IPS-20b (cell line): ENCODE data around the gene PDCD1.

Source experiments
- H3K27ac ChIP-seq: one replicate; pipeline ENCODE4 v1.5.1; 2013; ENCODE audit warnings: low read length
- H3K27me3 ChIP-seq: 2 replicates; pipeline ENCODE4 v1.6.1; 2013; ENCODE audit warnings: mild to moderate bottlenecking, low read length, inconsistent platforms; ENCODE audit not compliant: insufficient read depth
- H3K36me3 ChIP-seq: 2 replicates; pipeline ENCODE4 v1.6.1; 2013; ENCODE audit warnings: low read depth, mild to moderate bottlenecking, inconsistent platforms, low read length, moderate library complexity; ENCODE audit not compliant: insufficient read depth
- H3K4me1 ChIP-seq: 2 replicates; pipeline ENCODE4 v1.6.1; 2013; ENCODE audit warnings: mild to moderate bottlenecking, control low read depth, inconsistent platforms, low read length, moderate library complexity; ENCODE audit not compliant: insufficient read depth
- H3K4me3 ChIP-seq: 2 replicates; pipeline ENCODE4 v1.5.1; 2013; ENCODE audit warnings: mild to moderate bottlenecking, low read length, inconsistent platforms
- H3K9ac ChIP-seq: 2 replicates; pipeline ENCODE4 v1.6.1; 2013; ENCODE audit warnings: low read depth, mild to moderate bottlenecking, inconsistent platforms, low read length, moderate library complexity
- H3K9me3 ChIP-seq: 2 replicates; pipeline ENCODE4 v1.6.1; 2013; ENCODE audit warnings: mild to moderate bottlenecking, low read depth, low read length, inconsistent platforms; ENCODE audit not compliant: insufficient read depth

Gene PDCD1

DNA sequence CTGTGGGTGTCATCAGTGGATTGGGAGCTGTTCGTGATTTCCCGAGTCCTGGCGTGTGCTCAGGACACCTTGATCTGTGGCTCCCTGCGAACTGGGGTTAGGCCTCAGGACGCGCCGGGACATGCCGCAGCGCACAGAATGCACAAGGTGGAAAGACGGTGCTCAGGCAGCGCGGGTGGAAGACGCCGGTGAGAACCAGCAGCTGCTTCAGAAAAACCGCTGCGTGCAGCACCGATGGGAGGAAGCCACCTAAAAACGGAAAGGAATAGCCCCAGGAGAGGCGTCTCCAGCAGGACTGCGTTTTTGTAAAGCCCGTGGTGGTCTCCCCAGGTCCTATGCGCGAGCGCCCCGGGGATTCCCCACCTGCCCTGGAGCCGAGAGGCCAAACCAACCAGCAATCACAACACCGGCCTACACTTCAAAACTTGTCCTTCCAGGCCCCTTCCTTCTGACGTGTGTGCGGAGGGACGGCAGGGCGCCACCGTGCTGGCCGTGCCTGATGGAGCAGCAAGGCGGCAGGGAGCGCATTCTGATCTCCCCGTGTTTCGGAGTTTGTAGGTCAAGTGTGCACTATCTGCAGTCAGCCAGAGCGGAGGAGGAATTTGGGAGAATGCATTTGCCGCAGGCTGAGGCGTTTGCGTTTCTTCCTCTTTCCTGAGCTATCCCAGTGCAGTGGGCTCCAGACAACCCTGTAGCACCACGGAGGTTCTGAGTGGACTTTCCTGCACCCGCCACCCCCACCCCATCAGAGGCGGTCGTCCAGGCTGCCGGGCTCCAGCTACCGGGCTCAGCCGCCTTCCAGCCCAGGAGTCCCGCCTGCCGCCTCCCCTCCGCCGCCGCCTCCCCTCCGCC is 43.0 kb upstream of the PDCD1 start:
- Histone ChIP-seq H3K4me1 (no peaks in the 10 kb centered on the region), H3K36me3 (no peaks in the 10 kb centered on the region), H3K27me3 (no peaks in the 10 kb centered on the region), H3K27ac (no peak overlapping the region), H3K9ac (no peak overlapping the region), H3K4me3 (no peak overlapping the region), H3K9me3 (no peaks in the 10 kb centered on the region)

DNA sequence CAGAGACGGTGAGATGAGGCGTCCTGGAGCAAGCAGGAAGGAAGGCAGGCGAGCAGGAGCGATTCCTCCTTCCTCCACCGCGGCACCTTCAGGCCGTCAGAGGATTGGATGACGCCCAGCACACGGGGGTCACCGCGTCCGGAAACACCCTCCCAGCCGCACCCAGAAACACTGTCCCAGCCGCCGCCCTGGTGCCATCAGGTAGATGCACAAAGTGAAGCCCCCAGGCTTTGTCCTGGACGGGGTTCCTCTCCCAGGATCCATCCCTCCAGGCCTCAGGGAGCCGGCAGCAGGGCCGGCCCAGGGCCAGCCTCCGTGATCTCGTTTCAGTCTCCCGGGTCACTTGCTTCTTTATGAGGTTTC is 42.3 kb upstream of the PDCD1 start:
- Histone ChIP-seq H3K36me3 (no peaks in the 10 kb centered on the region), H3K4me3 (no peak overlapping the region), H3K9ac (no peak overlapping the region), H3K27me3 (no peaks in the 10 kb centered on the region), H3K4me1 (no peaks in the 10 kb centered on the region), H3K27ac (no peak overlapping the region), H3K9me3 (no peaks in the 10 kb centered on the region)

DNA sequence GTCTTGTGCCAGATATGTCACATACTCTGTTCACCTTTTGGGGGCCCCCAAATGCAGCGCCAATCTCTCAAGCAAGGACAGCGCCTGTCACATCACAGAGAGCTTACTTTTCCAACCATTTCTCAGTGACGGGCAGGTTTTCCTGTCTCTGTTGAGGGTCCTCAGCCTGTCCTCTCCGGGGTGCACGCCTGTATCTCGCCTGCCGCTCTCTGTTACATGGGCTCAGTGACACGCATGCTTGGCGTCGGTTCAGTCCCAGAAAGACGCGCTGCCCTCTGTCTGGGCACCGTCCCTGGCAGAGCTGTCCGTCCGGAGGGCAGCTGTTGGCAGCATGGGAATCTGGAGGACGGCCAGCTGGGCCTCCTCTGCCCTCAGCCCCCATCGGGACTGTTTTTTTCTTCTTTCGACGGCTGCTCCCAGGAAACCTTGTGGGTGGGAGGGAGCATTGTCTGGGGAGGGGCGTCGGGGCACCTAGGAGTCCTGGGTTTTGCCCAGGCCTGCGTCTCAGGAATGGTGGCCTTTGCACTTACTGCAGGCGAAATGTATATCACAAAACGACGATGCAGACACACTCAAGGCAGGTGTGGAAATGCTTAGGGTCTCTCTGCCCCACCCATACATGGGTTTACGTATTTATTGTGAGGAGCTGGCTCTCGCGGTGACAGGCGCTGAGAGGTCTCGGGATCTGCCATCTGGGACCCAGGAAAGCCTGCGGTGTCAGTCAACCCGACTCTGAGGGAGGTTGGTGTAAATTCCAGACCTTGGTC is 41.7 kb upstream of the PDCD1 start:
- Histone ChIP-seq H3K4me1 (no peaks in the 10 kb centered on the region), H3K4me3 (no peak overlapping the region), H3K27ac (no peak overlapping the region), H3K9me3 (no peaks in the 10 kb centered on the region), H3K27me3 (no peaks in the 10 kb centered on the region), H3K36me3 (no peaks in the 10 kb centered on the region), H3K9ac (no peak overlapping the region)

DNA sequence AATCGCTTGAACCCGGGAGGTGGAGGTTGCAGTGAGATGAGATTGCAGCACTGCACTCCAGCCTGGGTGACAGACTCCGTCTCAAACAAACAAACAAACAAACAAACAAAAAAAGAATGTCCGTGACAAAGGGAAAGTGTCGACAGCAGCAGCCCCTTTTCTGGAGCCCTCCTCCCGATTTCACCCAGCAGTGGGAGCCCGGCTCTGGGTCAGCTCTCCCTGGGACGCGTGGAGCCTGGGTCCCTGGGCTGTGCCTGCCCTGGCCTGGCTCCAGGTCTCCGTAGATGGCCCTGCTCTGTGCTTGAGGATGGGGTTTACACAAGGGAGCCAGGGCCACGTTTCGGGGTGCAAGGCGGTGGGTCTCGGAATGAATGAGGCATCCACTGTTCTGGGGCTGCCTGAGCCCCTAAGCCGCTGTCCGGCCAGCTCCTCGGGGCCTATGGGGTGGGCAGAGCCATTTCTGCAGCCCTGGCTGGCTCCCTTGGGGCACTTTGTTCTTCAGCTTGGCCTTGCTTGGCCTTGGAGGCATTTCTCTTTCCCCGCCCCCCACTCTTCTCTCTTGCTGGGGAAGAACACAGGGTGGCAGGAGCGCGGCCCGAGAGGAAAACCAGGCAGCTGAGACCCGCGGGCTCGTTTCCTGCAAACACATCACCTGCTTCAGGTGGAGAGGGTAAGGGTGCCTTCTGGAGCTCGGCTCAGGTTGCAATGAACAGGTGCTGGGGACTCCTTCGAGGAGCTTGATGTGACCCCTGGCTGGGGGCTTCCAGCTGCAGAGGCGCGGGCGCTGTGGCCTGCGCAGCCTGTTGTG is 40.0 kb upstream of the PDCD1 start:
- H3K9ac ChIP-seq: no peak overlapping the region
- H3K9me3 ChIP-seq: no peaks in the 10 kb centered on the region
- no peak overlapping the region for H3K4me3 ChIP-seq
- H3K27me3 ChIP-seq: no peaks in the 10 kb centered on the region
- no peaks in the 10 kb centered on the region for H3K36me3 ChIP-seq
- no peaks in the 10 kb centered on the region for H3K4me1 ChIP-seq
- no peak overlapping the region for H3K27ac ChIP-seq

DNA sequence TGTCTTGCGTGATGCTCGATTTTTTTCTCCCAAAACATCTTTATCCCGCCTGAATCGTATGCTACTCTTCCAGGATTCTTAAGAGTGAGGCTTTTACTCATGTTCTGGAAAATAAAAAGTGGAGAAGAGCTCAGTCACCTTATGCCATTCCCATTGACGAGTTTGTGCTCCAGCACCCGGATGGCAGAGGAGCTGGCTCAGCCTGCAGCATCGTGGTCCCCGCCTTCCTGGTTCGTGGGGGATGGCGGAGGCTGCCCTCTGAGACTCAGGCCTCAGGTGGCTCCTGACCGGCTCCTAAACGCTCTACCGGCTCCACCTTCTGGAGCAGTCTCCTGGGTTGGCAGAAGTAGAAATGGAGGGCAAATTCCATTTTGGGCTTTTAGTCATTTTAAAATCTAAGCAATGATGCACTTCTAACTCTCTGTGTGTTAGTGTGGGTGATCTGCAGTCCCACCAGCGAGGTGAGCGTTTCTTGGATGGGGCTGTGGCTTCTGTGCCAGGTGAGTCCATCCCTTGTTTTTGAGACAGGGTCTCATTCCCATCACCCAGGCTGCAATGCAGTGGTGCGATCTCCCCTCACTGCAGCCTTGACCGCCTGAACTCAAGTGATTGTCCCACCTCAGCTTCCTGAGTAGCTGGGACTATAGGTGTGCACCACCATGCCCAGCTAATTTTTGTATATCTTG is 38.7 kb upstream of the PDCD1 start:
- Histone ChIP-seq H3K4me3 (no peak overlapping the region), H3K4me1 (no peaks in the 10 kb centered on the region), H3K9ac (no peak overlapping the region), H3K36me3 (no peaks in the 10 kb centered on the region), H3K9me3 (no peaks in the 10 kb centered on the region), H3K27ac (no peak overlapping the region), H3K27me3 (no peaks in the 10 kb centered on the region)

DNA sequence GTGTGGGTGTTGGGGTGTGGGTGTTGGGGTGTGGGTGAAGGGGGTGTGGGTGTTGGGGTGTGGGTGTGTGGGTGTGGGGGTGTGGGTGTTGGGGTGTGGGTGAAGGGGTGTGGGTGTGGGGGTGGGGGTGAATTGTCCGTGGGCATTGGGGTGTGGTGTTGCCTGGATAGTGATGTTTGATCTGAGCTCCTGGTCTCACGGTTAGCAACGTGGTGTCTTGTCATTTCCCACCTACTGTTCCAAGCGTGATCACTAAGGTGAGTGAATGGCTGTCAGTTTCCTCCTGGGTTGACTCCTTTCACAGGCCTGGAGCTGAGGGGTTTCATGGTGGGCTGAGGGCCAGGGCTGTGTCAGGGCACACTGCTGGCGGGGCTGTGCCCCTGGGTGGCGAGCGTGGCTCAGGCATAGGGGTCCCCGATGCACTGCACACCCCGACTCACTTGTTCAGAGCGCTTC is 38.1 kb upstream of the PDCD1 start:
- no peak overlapping the region for H3K27ac ChIP-seq
- H3K9ac ChIP-seq: no peak overlapping the region
- H3K27me3 ChIP-seq: no peaks in the 10 kb centered on the region
- no peaks in the 10 kb centered on the region for H3K4me1 ChIP-seq
- no peaks in the 10 kb centered on the region for H3K9me3 ChIP-seq
- H3K36me3 ChIP-seq: no peaks in the 10 kb centered on the region
- H3K4me3 ChIP-seq: no peak overlapping the region

DNA sequence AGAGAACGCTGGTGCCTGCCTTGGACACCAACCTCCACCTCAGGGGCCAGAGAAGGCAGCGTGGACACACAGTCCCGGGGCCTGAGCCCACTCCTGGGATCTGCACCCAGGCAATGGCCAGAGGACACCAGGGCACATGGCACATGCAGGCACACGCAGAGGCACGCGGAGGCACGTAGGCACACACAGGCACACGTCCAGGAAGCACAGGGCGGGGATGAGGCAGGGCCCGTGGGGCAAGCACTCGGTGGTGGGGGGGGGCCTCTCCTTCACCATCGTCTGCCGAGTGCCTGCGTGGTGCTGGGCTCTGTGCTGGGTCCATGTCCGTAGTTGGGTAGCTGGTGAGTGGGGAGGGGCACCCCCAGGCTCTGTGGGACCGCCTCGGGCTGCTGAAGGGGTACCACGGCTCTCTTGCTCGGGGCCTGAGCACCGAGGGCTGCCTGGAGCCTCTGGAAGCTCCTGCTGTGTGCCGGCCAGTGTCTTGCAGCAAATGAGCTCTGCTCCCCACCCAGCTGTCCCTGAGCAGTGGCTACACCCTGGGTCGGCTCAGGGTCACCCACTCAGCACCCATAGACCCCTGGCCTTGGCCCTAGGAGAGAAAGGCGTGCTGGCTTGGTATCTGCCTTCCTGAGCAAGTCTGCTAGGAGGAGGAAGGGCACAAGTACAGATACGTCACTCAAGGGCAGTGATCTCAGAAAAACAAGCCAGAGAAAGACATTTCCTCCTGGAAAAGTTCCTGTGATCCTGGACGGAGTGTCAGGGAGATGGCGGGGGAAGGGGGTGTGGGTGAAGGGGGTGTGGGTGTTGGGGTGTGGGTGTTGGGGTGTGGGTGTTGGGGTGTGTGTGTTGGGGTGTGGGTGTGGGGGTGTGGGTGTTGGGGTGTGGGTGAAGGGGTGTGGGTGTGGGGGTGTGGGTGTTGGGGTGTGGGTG is 37.3 kb upstream of the PDCD1 start:
- no peaks in the 10 kb centered on the region for H3K27me3 ChIP-seq
- no peak overlapping the region for H3K27ac ChIP-seq
- no peaks in the 10 kb centered on the region for H3K9me3 ChIP-seq
- no peaks in the 10 kb centered on the region for H3K36me3 ChIP-seq
- no peak overlapping the region for H3K9ac ChIP-seq
- no peak overlapping the region for H3K4me3 ChIP-seq
- H3K4me1 ChIP-seq: no peaks in the 10 kb centered on the region; the same call in 1 of the 2 replicates

DNA sequence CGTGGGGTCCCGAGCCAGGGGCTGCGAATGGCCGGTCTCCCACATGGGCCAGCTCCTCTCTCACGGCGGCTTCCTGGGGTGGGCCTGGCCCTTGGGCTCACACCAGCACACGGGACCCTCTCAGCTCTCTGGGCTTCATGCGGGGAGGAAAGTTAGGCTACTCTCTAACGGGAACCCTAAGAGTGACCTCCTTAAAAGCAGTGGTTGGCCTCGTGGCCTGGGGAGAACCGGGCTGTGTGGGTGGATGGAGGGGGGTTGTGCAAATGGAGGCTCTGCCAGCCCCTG is 36.7 kb upstream of the PDCD1 start:
- Histone ChIP-seq H3K27ac (no peak overlapping the region), H3K9ac (no peak overlapping the region), H3K36me3 (no peaks in the 10 kb centered on the region), H3K9me3 (no peaks in the 10 kb centered on the region), H3K27me3 (no peaks in the 10 kb centered on the region), H3K4me3 (no peak overlapping the region), H3K4me1 (peaks cover 3% of the 10 kb centered on the region)

DNA sequence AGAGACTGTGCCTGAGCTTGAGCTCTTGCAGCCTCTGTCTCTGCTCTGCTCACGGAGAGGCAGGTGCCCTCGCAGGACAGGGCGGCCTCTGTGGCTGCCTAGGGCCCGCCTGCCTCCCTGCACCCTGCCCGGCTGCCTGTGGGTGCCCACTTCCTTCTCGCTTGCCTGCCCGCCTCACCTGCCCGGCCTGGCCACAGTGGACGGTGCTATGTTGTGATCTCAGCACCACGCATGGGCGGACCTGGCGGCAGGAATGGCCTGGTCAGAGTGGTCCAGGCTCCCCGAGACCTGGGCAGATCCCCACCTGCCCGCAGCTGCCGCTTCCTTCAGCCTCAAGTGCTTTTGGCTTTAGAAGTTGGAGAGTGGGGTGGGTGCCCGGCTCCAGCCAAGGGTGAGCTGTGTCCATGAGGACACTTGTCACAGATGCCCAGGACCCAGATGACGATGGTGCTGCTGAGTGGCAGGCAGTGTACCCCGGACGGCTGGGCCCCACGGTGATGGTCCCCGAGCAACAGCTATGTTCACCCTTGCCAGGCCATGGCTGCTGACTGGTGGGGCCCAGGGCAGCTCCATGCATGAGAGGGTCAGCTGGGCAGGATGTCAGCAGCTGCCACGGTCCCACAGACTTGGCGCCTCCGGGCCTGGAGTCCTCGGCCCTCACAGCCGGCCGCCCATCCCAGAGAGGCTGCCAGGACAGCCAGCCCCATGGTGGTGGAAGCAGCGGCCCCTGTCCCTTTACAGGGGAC is 36.2 kb upstream of the PDCD1 start:
- no peaks in the 10 kb centered on the region for H3K9me3 ChIP-seq
- no peak overlapping the region for H3K27ac ChIP-seq
- peaks cover 3% of the 10 kb centered on the region for H3K4me1 ChIP-seq
- no peak overlapping the region for H3K9ac ChIP-seq
- H3K4me3 ChIP-seq: no peak overlapping the region
- H3K36me3 ChIP-seq: no peaks in the 10 kb centered on the region
- no peaks in the 10 kb centered on the region for H3K27me3 ChIP-seq

DNA sequence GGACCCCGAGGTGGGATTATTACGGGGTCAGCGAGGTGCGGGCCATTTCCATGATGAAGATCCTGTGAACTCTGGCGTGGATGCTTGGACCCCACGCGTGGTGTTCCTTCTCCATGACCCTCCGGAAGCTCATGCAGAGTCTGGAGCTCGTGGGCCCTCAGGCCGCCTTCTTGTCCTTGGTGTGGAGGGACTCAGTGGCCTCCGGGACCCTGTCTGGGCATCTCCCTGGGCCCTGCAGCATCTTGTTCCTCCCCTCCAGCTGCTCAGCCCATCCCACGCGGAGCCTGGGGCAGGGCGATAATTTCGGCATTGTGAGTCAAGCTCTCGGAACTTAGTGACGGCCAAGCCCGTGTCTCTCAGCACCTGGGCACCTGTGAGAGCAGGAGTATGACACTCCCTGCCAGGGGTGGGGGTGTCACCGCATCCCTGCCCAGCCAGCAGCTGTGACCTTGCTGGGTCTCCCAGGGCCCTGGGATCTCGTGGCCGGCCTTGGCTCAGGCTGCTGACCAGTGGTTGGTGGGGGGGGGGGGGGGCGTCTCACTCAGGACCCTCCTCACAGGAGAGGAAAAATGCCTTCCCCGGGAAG is 35.5 kb upstream of the PDCD1 start:
- no peak overlapping the region for H3K4me3 ChIP-seq
- no peak overlapping the region for H3K27ac ChIP-seq
- peaks cover 3% of the 10 kb centered on the region for H3K4me1 ChIP-seq
- H3K9ac ChIP-seq: no peak overlapping the region
- H3K36me3 ChIP-seq: no peaks in the 10 kb centered on the region
- no peaks in the 10 kb centered on the region for H3K27me3 ChIP-seq
- H3K9me3 ChIP-seq: no peaks in the 10 kb centered on the region
